ENCODE measurements around the gene TUBA8. TPM values are rescaled to one million over a fixed set of nuclear protein-coding genes. Genes with fewer than 3 reads are reported as not detected.
"Not testable (repeated sequence)": the region's sequence is repeated elsewhere in the genome, so short reads cannot be mapped to it uniquely, and the experiment has no call there.

TUBA8 gene
- total RNA-seq, 1 experiment from 2014 or later: 0.48 TPM

- DNase-seq (ENCODE audit: low read depth): no peak
Observed at GRCh38 chr22:18130018-18130417, 19.4 kb downstream of the TUBA8 start.

GRCh38 chr22:18130699-18131429, 20.3 kb downstream of the TUBA8 start:
- no peak for DNase-seq (ENCODE audit: low read depth)

- DNase-seq (ENCODE audit: low read depth): no peak
Observed at GRCh38 chr22:18133452-18133851, 22.8 kb downstream of the TUBA8 start.

GRCh38 chr22:18136563-18137320, 26.1 kb downstream of the TUBA8 start:
- no peak for DNase-seq (ENCODE audit: low read depth)

- DNase-seq (ENCODE audit: low read depth): not testable (repeated sequence)
Observed at GRCh38 chr22:18141004-18141403, 30.4 kb downstream of the TUBA8 start.

- DNase-seq (ENCODE audit: low read depth): no peak
Observed at GRCh38 chr22:18144105-18144504, 33.5 kb downstream of the TUBA8 start.

GRCh38 chr22:18145676-18146388, 35.2 kb downstream of the TUBA8 start:
- no peak for DNase-seq (ENCODE audit: low read depth)

GRCh38 chr22:18146389-18146753, 35.8 kb downstream of the TUBA8 start:
- no peak for DNase-seq (ENCODE audit: low read depth)

GRCh38 chr22:18147791-18148190, 37.2 kb downstream of the TUBA8 start:
- no peak for DNase-seq (ENCODE audit: low read depth)

- no peak for DNase-seq (ENCODE audit: low read depth)
Observed at GRCh38 chr22:18148293-18148965, 37.8 kb downstream of the TUBA8 start.

- no peak for DNase-seq (ENCODE audit: low read depth)
Observed at GRCh38 chr22:18152519-18152918, 41.9 kb downstream of the TUBA8 start.

- DNase-seq (ENCODE audit: low read depth): no peak
Observed at GRCh38 chr22:18154821-18155390, 44.3 kb downstream of the TUBA8 start.

- DNase-seq (ENCODE audit: low read depth): not testable (repeated sequence)
Observed at GRCh38 chr22:18155546-18155945, 44.9 kb downstream of the TUBA8 start.

GRCh38 chr22:18156878-18157713, 46.5 kb downstream of the TUBA8 start:
- peak; percentile 97 for DNase-seq (ENCODE audit: low read depth)

GRCh38 chr22:18157714-18158028, 47.1 kb downstream of the TUBA8 start:
- DNase-seq (ENCODE audit: low read depth): no peak

- not testable (repeated sequence) for DNase-seq (ENCODE audit: low read depth)
Observed at GRCh38 chr22:18160641-18161040, 50.0 kb downstream of the TUBA8 start.

GRCh38 chr22:18163843-18164242, 53.2 kb downstream of the TUBA8 start:
- DNase-seq (ENCODE audit: low read depth): peak; percentile 24

- DNase-seq (ENCODE audit: low read depth): peak; percentile 74
Observed at GRCh38 chr22:18164584-18164983, 54.0 kb downstream of the TUBA8 start.

GRCh38 chr22:18165356-18165755, 54.7 kb downstream of the TUBA8 start:
- not testable (repeated sequence) for DNase-seq (ENCODE audit: low read depth)

- not testable (repeated sequence) for DNase-seq (ENCODE audit: low read depth)
Observed at GRCh38 chr22:18170284-18170683, 59.7 kb downstream of the TUBA8 start.

- DNase-seq (ENCODE audit: low read depth): peak; percentile 54
Observed at GRCh38 chr22:18172203-18172602, 61.6 kb downstream of the TUBA8 start.
